ENCODE measurements around the gene IFI27L1. TPM values are rescaled to one million over a fixed set of nuclear protein-coding genes. Genes with fewer than 3 reads are reported as not detected.

The IFI27L1 gene
- polyA plus RNA-seq, 1 donor from 2014 or later = 37.9 TPM

DNA sequence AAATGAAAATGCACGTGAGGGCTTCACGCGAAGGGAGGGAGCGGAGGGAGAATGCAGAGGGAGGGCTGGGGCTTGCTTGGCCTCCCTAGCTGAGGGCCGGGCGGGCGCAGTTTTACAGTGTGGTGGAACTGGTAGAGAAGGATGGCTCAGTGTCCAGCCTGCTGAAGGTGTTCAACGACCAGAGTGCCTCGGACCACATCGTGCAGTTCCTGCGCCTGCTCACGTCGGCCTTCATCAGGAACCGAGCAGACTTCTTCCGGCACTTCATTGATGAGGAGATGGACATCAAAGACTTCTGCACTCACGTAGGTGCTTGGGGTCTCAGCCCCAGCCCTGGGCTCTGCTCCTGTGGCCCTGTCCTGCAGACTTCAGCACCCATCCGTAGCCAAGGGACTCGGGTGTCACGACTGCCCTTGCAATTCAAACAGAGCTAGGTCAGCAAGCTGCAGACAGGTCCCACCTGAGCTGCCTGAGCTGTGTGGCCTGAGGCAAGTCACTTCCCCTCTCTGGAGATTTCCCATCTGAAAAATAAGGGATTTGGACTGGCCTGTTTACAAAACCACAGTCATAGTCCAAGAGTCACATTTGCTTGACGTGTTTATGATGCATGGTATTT, 36.5 kb upstream of the IFI27L1 start:
- no peak overlapping the region for H3K4me2 ChIP-seq (ENCODE audit: low read length)
- no peaks in the 10 kb centered on the region for H3F3A ChIP-seq (ENCODE audit: insufficient read depth, low read length, poor library complexity, severe bottlenecking)
- H4K20me1 ChIP-seq (ENCODE audit: insufficient read depth) = no peaks in the 10 kb centered on the region
- H3K27me3 ChIP-seq (ENCODE audit: insufficient read depth, low read depth, low read length) = no peaks in the 10 kb centered on the region
- H3K9me3 ChIP-seq (ENCODE audit: low read length) = no peaks in the 10 kb centered on the region
- TF ChIP-seq, protein P1, sequence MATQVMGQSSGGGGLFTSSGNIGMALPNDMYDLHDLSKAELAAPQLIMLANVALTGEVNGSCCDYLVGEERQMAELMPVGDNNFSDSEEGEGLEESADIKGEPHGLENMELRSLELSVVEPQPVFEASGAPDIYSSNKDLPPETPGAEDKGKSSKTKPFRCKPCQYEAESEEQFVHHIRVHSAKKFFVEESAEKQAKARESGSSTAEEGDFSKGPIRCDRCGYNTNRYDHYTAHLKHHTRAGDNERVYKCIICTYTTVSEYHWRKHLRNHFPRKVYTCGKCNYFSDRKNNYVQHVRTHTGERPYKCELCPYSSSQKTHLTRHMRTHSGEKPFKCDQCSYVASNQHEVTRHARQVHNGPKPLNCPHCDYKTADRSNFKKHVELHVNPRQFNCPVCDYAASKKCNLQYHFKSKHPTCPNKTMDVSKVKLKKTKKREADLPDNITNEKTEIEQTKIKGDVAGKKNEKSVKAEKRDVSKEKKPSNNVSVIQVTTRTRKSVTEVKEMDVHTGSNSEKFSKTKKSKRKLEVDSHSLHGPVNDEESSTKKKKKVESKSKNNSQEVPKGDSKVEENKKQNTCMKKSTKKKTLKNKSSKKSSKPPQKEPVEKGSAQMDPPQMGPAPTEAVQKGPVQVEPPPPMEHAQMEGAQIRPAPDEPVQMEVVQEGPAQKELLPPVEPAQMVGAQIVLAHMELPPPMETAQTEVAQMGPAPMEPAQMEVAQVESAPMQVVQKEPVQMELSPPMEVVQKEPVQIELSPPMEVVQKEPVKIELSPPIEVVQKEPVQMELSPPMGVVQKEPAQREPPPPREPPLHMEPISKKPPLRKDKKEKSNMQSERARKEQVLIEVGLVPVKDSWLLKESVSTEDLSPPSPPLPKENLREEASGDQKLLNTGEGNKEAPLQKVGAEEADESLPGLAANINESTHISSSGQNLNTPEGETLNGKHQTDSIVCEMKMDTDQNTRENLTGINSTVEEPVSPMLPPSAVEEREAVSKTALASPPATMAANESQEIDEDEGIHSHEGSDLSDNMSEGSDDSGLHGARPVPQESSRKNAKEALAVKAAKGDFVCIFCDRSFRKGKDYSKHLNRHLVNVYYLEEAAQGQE (IDR thresholded peaks at IDR 0.05; ENCODE audit: borderline replicate concordance) = no peak
- TF ChIP-seq TAF1 (IDR thresholded peaks at IDR 0.05; ENCODE audit: low read depth) (no peak), RAD21 (conservative IDR thresholded peaks at IDR 0.05) (no peak), POLR2AphosphoS5 (IDR thresholded peaks at IDR 0.05) (no peak), MXI1 (conservative IDR thresholded peaks at IDR 0.05; ENCODE audit: poor library complexity, severe bottlenecking) (no peak), EZH2 (IDR thresholded peaks at IDR 0.05; ENCODE audit: borderline replicate concordance, insufficient read depth, low read length, poor library complexity, severe bottlenecking) (no peak), SMC3 (conservative IDR thresholded peaks at IDR 0.05; ENCODE audit: poor library complexity) (no peak), EP300 (conservative IDR thresholded peaks at IDR 0.05; ENCODE audit: poor library complexity, severe bottlenecking) (no peak)
- TF ChIP-seq, protein P2, sequence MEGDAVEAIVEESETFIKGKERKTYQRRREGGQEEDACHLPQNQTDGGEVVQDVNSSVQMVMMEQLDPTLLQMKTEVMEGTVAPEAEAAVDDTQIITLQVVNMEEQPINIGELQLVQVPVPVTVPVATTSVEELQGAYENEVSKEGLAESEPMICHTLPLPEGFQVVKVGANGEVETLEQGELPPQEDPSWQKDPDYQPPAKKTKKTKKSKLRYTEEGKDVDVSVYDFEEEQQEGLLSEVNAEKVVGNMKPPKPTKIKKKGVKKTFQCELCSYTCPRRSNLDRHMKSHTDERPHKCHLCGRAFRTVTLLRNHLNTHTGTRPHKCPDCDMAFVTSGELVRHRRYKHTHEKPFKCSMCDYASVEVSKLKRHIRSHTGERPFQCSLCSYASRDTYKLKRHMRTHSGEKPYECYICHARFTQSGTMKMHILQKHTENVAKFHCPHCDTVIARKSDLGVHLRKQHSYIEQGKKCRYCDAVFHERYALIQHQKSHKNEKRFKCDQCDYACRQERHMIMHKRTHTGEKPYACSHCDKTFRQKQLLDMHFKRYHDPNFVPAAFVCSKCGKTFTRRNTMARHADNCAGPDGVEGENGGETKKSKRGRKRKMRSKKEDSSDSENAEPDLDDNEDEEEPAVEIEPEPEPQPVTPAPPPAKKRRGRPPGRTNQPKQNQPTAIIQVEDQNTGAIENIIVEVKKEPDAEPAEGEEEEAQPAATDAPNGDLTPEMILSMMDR (IDR thresholded peaks at IDR 0.05; ENCODE audit: poor library complexity, severe bottlenecking) = no peak
- H3K9ac ChIP-seq (ENCODE audit: low read length) = no peak overlapping the region
- no peak overlapping the region for H3K27ac ChIP-seq (ENCODE audit: low read length)
- no peak overlapping the region for H3K4me3 ChIP-seq (ENCODE audit: low read length)
- H3K36me3 ChIP-seq (ENCODE audit: insufficient read depth, low read length) = peaks cover 9% of the 10 kb centered on the region
- H3K79me2 ChIP-seq (replicated peaks; ENCODE audit: insufficient read depth, low read length) = no peaks in the 10 kb centered on the region
- H2AFZ ChIP-seq (ENCODE audit: low read depth, low read length) = no peak overlapping the region
- no peaks in the 10 kb centered on the region for H3K9me2 ChIP-seq (ENCODE audit: insufficient read depth, low read length)

DNA sequence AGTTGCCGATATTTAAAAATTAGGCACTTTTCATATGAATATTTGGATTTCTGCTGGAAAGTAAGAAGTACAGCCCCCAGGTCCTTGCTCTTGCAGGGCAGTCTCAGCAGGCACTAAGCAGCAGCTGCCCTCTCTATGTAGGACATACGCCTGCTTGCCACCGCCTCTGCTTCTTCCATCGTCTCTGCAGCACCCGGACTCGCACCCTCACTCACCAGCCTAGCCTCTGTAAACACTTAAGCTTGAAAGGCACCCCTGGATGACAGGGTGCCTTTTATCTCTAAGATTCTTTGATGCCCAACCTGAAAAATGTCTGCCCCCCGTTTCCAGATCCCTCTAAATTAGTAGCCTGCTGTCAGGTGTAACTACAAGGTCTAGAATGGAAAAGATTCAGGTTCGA, 36.0 kb upstream of the IFI27L1 start:
- H3F3A ChIP-seq (ENCODE audit: insufficient read depth, low read length, poor library complexity, severe bottlenecking) = no peaks in the 10 kb centered on the region
- H3K9me3 ChIP-seq (ENCODE audit: low read length) = no peaks in the 10 kb centered on the region
- H3K4me2 ChIP-seq (ENCODE audit: low read length) = no peak overlapping the region
- H4K20me1 ChIP-seq (ENCODE audit: insufficient read depth) = no peaks in the 10 kb centered on the region
- H3K79me2 ChIP-seq (replicated peaks; ENCODE audit: insufficient read depth, low read length) = no peaks in the 10 kb centered on the region
- H3K9me2 ChIP-seq (ENCODE audit: insufficient read depth, low read length) = no peaks in the 10 kb centered on the region
- H2AFZ ChIP-seq (ENCODE audit: low read depth, low read length) = no peak overlapping the region
- TF ChIP-seq POLR2AphosphoS5 (IDR thresholded peaks at IDR 0.05) (no peak), MXI1 (conservative IDR thresholded peaks at IDR 0.05; ENCODE audit: poor library complexity, severe bottlenecking) (no peak), SMC3 (conservative IDR thresholded peaks at IDR 0.05; ENCODE audit: poor library complexity) (no peak), RAD21 (conservative IDR thresholded peaks at IDR 0.05) (no peak), EP300 (conservative IDR thresholded peaks at IDR 0.05; ENCODE audit: poor library complexity, severe bottlenecking) (no peak), EZH2 (IDR thresholded peaks at IDR 0.05; ENCODE audit: borderline replicate concordance, insufficient read depth, low read length, poor library complexity, severe bottlenecking) (no peak), TAF1 (IDR thresholded peaks at IDR 0.05; ENCODE audit: low read depth) (no peak)
- TF ChIP-seq, protein P1 (IDR thresholded peaks at IDR 0.05; ENCODE audit: borderline replicate concordance) = no peak
- TF ChIP-seq, protein P2 (IDR thresholded peaks at IDR 0.05; ENCODE audit: poor library complexity, severe bottlenecking) = no peak
- H3K27ac ChIP-seq (ENCODE audit: low read length) = no peak overlapping the region
- H3K27me3 ChIP-seq (ENCODE audit: insufficient read depth, low read depth, low read length) = no peaks in the 10 kb centered on the region
- H3K9ac ChIP-seq (ENCODE audit: low read length) = no peak overlapping the region
- peaks cover 9% of the 10 kb centered on the region for H3K36me3 ChIP-seq (ENCODE audit: insufficient read depth, low read length)
- H3K4me3 ChIP-seq (ENCODE audit: low read length) = no peak overlapping the region

Data from neural cell (in vitro differentiated cells).